Natural killer cell (primary cell): ENCODE measurements around the gene AKAP1. TPM values are rescaled to one million over a fixed set of nuclear protein-coding genes. Genes with fewer than 3 reads are reported as not detected.

ENCODE experiments used
- ATAC-seq, 3 donors: fragments of 150-1000 bp in 2 of 3; fragments of 200-7000 bp in 1 of 3; cut with Tn5 transposase; 1 replicate in 1 of 3; 2 replicates in 2 of 3; pipeline ENCODE4 v1.10.0; 2021; ENCODE audit warnings: mild to moderate bottlenecking in 2 of 3, moderate library complexity in 2 of 3
- DNase-seq, 2 donors: peaks; one replicate each; pipeline versions ENCODE4 v3.0.0 to v3.0.0-alpha.2; 2013 to 2021; ENCODE audit warnings: mixed read lengths in 1 of 2
- H3K27ac ChIP-seq: one replicate; pipeline ENCODE4 v1.5.1; 2013; ENCODE audit warnings: mild to moderate bottlenecking, low read length
- H3K27me3 ChIP-seq: one replicate; pipeline ENCODE4 v1.6.1; 2013; ENCODE audit warnings: low read length; ENCODE audit not compliant: control insufficient read depth, insufficient read depth
- H3K36me3 ChIP-seq: one replicate; pipeline ENCODE4 v1.6.1; 2013; ENCODE audit warnings: low read length; ENCODE audit not compliant: control insufficient read depth, insufficient read depth
- H3K4me1 ChIP-seq: one replicate; pipeline ENCODE4 v1.6.1; 2013; ENCODE audit warnings: low read length; ENCODE audit not compliant: control insufficient read depth, insufficient read depth
- H3K4me3 ChIP-seq: one replicate; pipeline ENCODE4 v1.5.1; 2013; ENCODE audit warnings: low read length
- H3K9me3 ChIP-seq: one replicate; pipeline ENCODE4 v1.6.1; 2013; ENCODE audit warnings: low read length; ENCODE audit not compliant: control insufficient read depth, insufficient read depth
- H3K27ac Mint-ChIP-seq, 2 donors: one replicate each; pipeline ENCODE4 v1.8.0; 2022; ENCODE audit warnings: mild to moderate bottlenecking in 2 of 2, mixed read lengths in 2 of 2, moderate library complexity in 1 of 2
- H3K27me3 Mint-ChIP-seq, 2 donors: one replicate each; pipeline ENCODE4 v1.8.0; 2022; ENCODE audit warnings: low read depth in 2 of 2, mixed read lengths in 2 of 2
- H3K36me3 Mint-ChIP-seq: one replicate; pipeline ENCODE4 v1.8.0; 2022; ENCODE audit warnings: mixed read lengths
- H3K4me1 Mint-ChIP-seq, 2 donors: one replicate each; pipeline ENCODE4 v1.8.0; 2022; ENCODE audit warnings: mixed read lengths in 2 of 2
- H3K4me3 Mint-ChIP-seq: one replicate; pipeline ENCODE4 v1.8.0; 2022; ENCODE audit warnings: mild to moderate bottlenecking, moderate library complexity, mixed read lengths
- H3K9me3 Mint-ChIP-seq, 2 donors: one replicate each; pipeline ENCODE4 v1.8.0; 2022; ENCODE audit warnings: mixed read lengths in 2 of 2
- CTCF ChIP-seq: fragments of 200-600 bp; IDR thresholded peaks from one replicate; pipeline ENCODE4 v1.8.0; 2022; ENCODE audit warnings: antibody characterized with exemption
- WGBS: methylation state at CpG from one replicate; pipeline ENCODE4 v1.1.7; 2013; ENCODE audit warnings: missing lambda C conversion rate; ENCODE audit not compliant: insufficient coverage; 5-methylcytosine and 5-hydroxymethylcytosine counted together
- intact Hi-C: fragments of 100-400 bp; cut with micrococcal nuclease; formaldehyde crosslinking; loops from one replicate; pipeline ENCODE4 v1.14.2; 2022
- total RNA-seq, 4 donors: library from RNA; stranded (reverse); fragments of 120-200 nt in 1 of 4; gene quantifications; one replicate each; pipeline versions ENCODE4 v1.2.3 to v1.2.4, GENCODE V29; 2013 to 2022

Gene AKAP1
- total RNA-seq, 3 donors from 2014 or later (not counting 1 experiment from before 2014, with no cell fraction given) = 9.8 to 15.8 (median 11.4) TPM

GRCh38 chr17:57106107-57106835 is 21.2 kb downstream of the AKAP1 start:
- Mint-ChIP-seq H3K4me1 (peaks cover 8 to 19% of the 10 kb centered on the region in 2 donors), H3K27me3 (no peaks in the 10 kb centered on the region), H3K4me3 (no peak overlapping the region), H3K36me3 (no peaks in the 10 kb centered on the region), H3K27ac (no peak overlapping the region), H3K9me3 (no peaks in the 10 kb centered on the region)
- no peak for TF ChIP-seq CTCF
- Histone ChIP-seq H3K9me3 (no peaks in the 10 kb centered on the region), H3K4me1 (no peaks in the 10 kb centered on the region), H3K36me3 (no peaks in the 10 kb centered on the region), H3K27me3 (no peaks in the 10 kb centered on the region), H3K4me3 (no peak overlapping the region), H3K27ac (no peak overlapping the region)
- 95% methylated on average over 17 of the region's 17 CpGs for WGBS
- ATAC-seq = no peak
- intact Hi-C loops = no loop called here
- DNase-seq = no peak

DNA sequence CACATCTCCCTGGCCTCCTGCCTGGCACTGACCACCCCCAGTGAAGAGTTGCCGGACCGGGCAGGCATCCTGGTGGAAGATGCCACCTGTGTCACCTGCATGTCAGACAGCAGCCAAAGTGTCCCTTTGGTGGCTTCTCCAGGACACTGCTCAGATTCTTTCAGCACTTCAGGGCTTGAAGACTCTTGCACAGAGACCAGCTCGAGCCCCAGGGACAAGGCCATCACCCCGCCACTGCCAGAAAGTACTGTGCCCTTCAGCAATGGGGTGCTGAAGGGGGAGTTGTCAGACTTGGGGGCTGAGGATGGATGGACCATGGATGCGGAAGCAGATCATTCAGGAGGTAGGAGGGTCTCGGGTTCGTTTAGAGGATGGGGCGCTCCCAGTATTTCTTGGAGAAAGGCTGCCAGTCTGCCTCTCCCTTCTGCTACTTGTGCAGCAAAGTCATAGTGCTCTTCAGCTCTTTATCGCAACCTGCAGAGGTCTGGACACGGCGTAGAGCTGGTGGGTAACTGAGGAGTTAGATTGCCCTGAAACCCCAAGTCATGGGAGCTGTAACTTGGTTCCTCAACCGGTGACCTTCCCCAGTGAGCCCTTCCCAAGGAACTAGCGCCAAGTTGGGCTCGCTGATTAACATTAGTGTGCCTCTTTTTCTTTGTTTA is 21.9 kb downstream of the AKAP1 start:
- Mint-ChIP-seq H3K4me1 (peaks cover 4 to 14% of the 10 kb centered on the region in 2 donors), H3K27ac (no peak overlapping the region), H3K4me3 (no peak overlapping the region), H3K27me3 (no peaks in the 10 kb centered on the region), H3K9me3 (no peaks in the 10 kb centered on the region), H3K36me3 (no peaks in the 10 kb centered on the region)
- intact Hi-C loops = no loop called here
- Histone ChIP-seq H3K4me1 (no peaks in the 10 kb centered on the region), H3K4me3 (no peak overlapping the region), H3K9me3 (no peaks in the 10 kb centered on the region), H3K27ac (no peak overlapping the region), H3K36me3 (peaks cover 1% of the 10 kb centered on the region), H3K27me3 (no peaks in the 10 kb centered on the region)
- whole genome bisulfite sequencing = 96% methylated on average over 14 of the region's 14 CpGs
- no peak for DNase-seq
- ATAC-seq = no peak
- TF ChIP-seq CTCF = no peak

- no peak for TF ChIP-seq CTCF
- 89% methylated on average over 8 of the region's 12 CpGs for WGBS
- Mint-ChIP-seq H3K4me1 (peaks cover 0 to 11% of the 10 kb centered on the region in 2 donors), H3K27ac (no peak overlapping the region), H3K9me3 (no peaks in the 10 kb centered on the region), H3K4me3 (no peak overlapping the region), H3K36me3 (no peaks in the 10 kb centered on the region), H3K27me3 (no peaks in the 10 kb centered on the region)
- no peak overlapping the region for H3K4me3 ChIP-seq
- no peaks in the 10 kb centered on the region for H3K4me1 ChIP-seq
- DNase-seq = no peak
- H3K9me3 ChIP-seq = no peaks in the 10 kb centered on the region
- no peak for ATAC-seq
- intact Hi-C loops = no loop called here
- no peaks in the 10 kb centered on the region for H3K27me3 ChIP-seq
- H3K36me3 ChIP-seq = peaks cover 4% of the 10 kb centered on the region
- H3K27ac ChIP-seq = no peak overlapping the region
Observed at GRCh38 chr17:57107498-57108101, 22.6 kb downstream of the AKAP1 start.
